H9 (cell line): ENCODE results near the gene GFM1. TPM values are rescaled to one million over a fixed set of nuclear protein-coding genes. Genes with fewer than 3 reads are reported as not detected.
"Not testable (repeated sequence)": the region's sequence is repeated elsewhere in the genome, so short reads cannot be mapped to it uniquely, and the experiment has no call there.

Experiments
- DNase-seq: peaks from one replicate; pipeline ENCODE4 v3.0.0-alpha.2; 2017
- H2AFZ ChIP-seq: one replicate; pipeline ENCODE4 v1.6.1; 2013; ENCODE audit warnings: mild to moderate bottlenecking, low read length, control low read depth, moderate library complexity
- H2AK5ac ChIP-seq: 2 replicates; pipeline ENCODE4 v1.6.1; 2013; ENCODE audit warnings: low read length, control low read depth, mixed read lengths; ENCODE audit not compliant: insufficient read length
- H2BK120ac ChIP-seq: one replicate; pipeline ENCODE4 v1.6.1; 2013; ENCODE audit warnings: low read depth, mild to moderate bottlenecking, low read length, control low read depth, inconsistent platforms; ENCODE audit not compliant: poor library complexity, severe bottlenecking
- H2BK12ac ChIP-seq: 2 replicates; pipeline ENCODE4 v1.6.1; 2013; ENCODE audit warnings: low read length, control low read depth, mixed read lengths, low read depth; ENCODE audit not compliant: insufficient read length
- H2BK15ac ChIP-seq: 2 replicates; pipeline ENCODE4 v1.6.1; 2013; ENCODE audit warnings: low read depth, low read length, control low read depth
- H2BK20ac ChIP-seq: one replicate; pipeline ENCODE4 v1.6.1; 2013; ENCODE audit warnings: low read depth, mild to moderate bottlenecking, low read length, control low read depth, inconsistent platforms; ENCODE audit not compliant: poor library complexity, severe bottlenecking
- H2BK5ac ChIP-seq: 2 replicates; pipeline ENCODE4 v1.6.1; 2013; ENCODE audit warnings: low read length, control low read depth, mixed read lengths; ENCODE audit not compliant: insufficient read length
- H3K14ac ChIP-seq: 2 replicates; pipeline ENCODE4 v1.6.1; 2013; ENCODE audit warnings: low read length, control low read depth; ENCODE audit not compliant: insufficient read depth
- H3K18ac ChIP-seq: 2 replicates; pipeline ENCODE4 v1.6.1; 2013; ENCODE audit warnings: low read depth, mild to moderate bottlenecking, mixed read lengths, low read length, control low read depth; ENCODE audit not compliant: insufficient read length
- H3K23ac ChIP-seq: 2 replicates; pipeline ENCODE4 v1.6.1; 2013; ENCODE audit warnings: low read length, control low read depth, mixed read lengths, low read depth; ENCODE audit not compliant: insufficient read length
- H3K23me2 ChIP-seq: 2 replicates; pipeline ENCODE4 v1.6.1; 2013; ENCODE audit warnings: low read depth, mild to moderate bottlenecking, mixed read lengths, low read length, control low read depth; ENCODE audit not compliant: insufficient read length, poor library complexity, severe bottlenecking
- H3K27ac ChIP-seq: 2 replicates; pipeline ENCODE4 v1.5.1; 2013; ENCODE audit warnings: low read length, control low read depth, mixed read lengths, low read depth; ENCODE audit not compliant: insufficient read length
- H3K27me3 ChIP-seq: 2 replicates; pipeline ENCODE4 v1.6.1; 2013; ENCODE audit warnings: low read length, control low read depth, inconsistent platforms; ENCODE audit not compliant: insufficient read depth
- H3K4ac ChIP-seq: 2 replicates; pipeline ENCODE4 v1.6.1; 2013; ENCODE audit warnings: low read depth, mild to moderate bottlenecking, control low read depth, inconsistent platforms, low read length, moderate library complexity
- H3K4me1 ChIP-seq: 2 replicates; pipeline ENCODE4 v1.6.1; 2013; ENCODE audit warnings: low read length, control low read depth, inconsistent platforms; ENCODE audit not compliant: insufficient read depth
- H3K4me2 ChIP-seq: 2 replicates; pipeline ENCODE4 v1.6.1; 2013; ENCODE audit warnings: low read length, control low read depth, mixed read lengths; ENCODE audit not compliant: insufficient read length, insufficient read depth
- H3K56ac ChIP-seq: 2 replicates; pipeline ENCODE4 v1.6.1; 2013; ENCODE audit warnings: low read depth, mild to moderate bottlenecking, mixed read lengths, low read length, control low read depth; ENCODE audit not compliant: insufficient read length
- H3K79me1 ChIP-seq: 2 replicates; pipeline ENCODE4 v1.6.1; 2013; ENCODE audit warnings: low read depth, mild to moderate bottlenecking, moderate library complexity, low read length, control low read depth, inconsistent platforms; ENCODE audit not compliant: insufficient read depth, poor library complexity, severe bottlenecking
- H3K79me2 ChIP-seq: 2 replicates; pipeline ENCODE4 v1.6.1; 2013; ENCODE audit warnings: low read length, control low read depth, inconsistent platforms; ENCODE audit not compliant: insufficient read depth
- H3K9ac ChIP-seq: 2 replicates; pipeline ENCODE4 v1.6.1; 2013; ENCODE audit warnings: low read length, control low read depth, mixed read lengths; ENCODE audit not compliant: insufficient read length; ENCODE audit errors: extremely low read depth
- H3K9me3 ChIP-seq: one replicate; pipeline ENCODE4 v1.6.1; 2013; ENCODE audit warnings: low read depth, low read length, inconsistent platforms; ENCODE audit not compliant: control insufficient read depth
- H3T11ph ChIP-seq: one replicate; pipeline ENCODE4 v1.6.1; 2013; ENCODE audit warnings: mild to moderate bottlenecking, low read length, control low read depth, inconsistent platforms
- H4K20me1 ChIP-seq: one replicate; pipeline ENCODE4 v1.6.1; 2013; ENCODE audit not compliant: control insufficient read depth, insufficient read length, insufficient read depth
- H4K5ac ChIP-seq: 2 replicates; pipeline ENCODE4 v1.6.1; 2013; ENCODE audit warnings: low read depth, mild to moderate bottlenecking, mixed read lengths, low read length, control low read depth; ENCODE audit not compliant: insufficient read length
- H4K8ac ChIP-seq: replicated peaks from 2 replicates; pipeline ENCODE4 v1.6.1; 2013; ENCODE audit warnings: low read length, control low read depth, mixed read lengths, low read depth; ENCODE audit not compliant: insufficient read length
- H4K91ac ChIP-seq: 2 replicates; pipeline ENCODE4 v1.6.1; 2013; ENCODE audit warnings: low read depth, mild to moderate bottlenecking, moderate library complexity, mixed read lengths, low read length, control low read depth; ENCODE audit not compliant: insufficient read length
- H3K27ac Mint-ChIP-seq, 3 experiments: 2 replicates in 2 of 3; 3 replicates in 1 of 3; pipeline ENCODE4 v1.8.0; 2020 to 2021; ENCODE audit warnings: mixed read lengths in 3 of 3, mild to moderate bottlenecking in 1 of 3, moderate library complexity in 1 of 3
- H3K27me3 Mint-ChIP-seq: 2 replicates; pipeline ENCODE4 v1.8.0; 2021; ENCODE audit warnings: low read depth, mild to moderate bottlenecking, moderate library complexity, mixed read lengths
- H3K36me3 Mint-ChIP-seq, 3 experiments: 2 replicates in 2 of 3; 3 replicates in 1 of 3; pipeline ENCODE4 v1.8.0; 2020 to 2021; ENCODE audit warnings: low read depth in 3 of 3, mixed read lengths in 3 of 3; ENCODE audit not compliant: insufficient read depth in 1 of 3
- H3K4me1 Mint-ChIP-seq, 2 experiments: 2 replicates each; pipeline ENCODE4 v1.8.0; 2020; ENCODE audit warnings: mixed read lengths in 2 of 2
- H3K4me3 Mint-ChIP-seq, 2 experiments: 2 replicates in 1 of 2; 3 replicates in 1 of 2; pipeline ENCODE4 v1.8.0; 2020 to 2021; ENCODE audit warnings: mild to moderate bottlenecking in 2 of 2, mixed read lengths in 2 of 2, moderate library complexity in 1 of 2
- H3K9me3 Mint-ChIP-seq, 2 experiments: 2 replicates in 1 of 2; 3 replicates in 1 of 2; pipeline ENCODE4 v1.8.0; 2020; ENCODE audit warnings: mild to moderate bottlenecking in 2 of 2, mixed read lengths in 2 of 2, moderate library complexity in 1 of 2
- WGBS: extraction: QIAGEN DNeasy Blood & Tissue Kit; methylation state at CpG from one replicate; pipeline ENCODE4 v1.1.7; 2013; ENCODE audit warnings: missing lambda C conversion rate, low lambda C conversion rate, mixed read lengths; ENCODE audit not compliant: insufficient read length; ENCODE audit errors: extremely low coverage; 5-methylcytosine and 5-hydroxymethylcytosine counted together
- total RNA-seq: library from RNA; stranded (reverse); gene quantifications from 2 replicates; pipeline ENCODE4 v1.2.1, GENCODE V29; 2021
- TF ChIP-seq, protein P1 (sequence below): fragments of 200-600 bp; sonication (generic); conservative IDR thresholded peaks from 3 replicates; pipeline ENCODE4 v1.8.0; 2021; ENCODE audit warnings: antibody characterized with exemption, mild to moderate bottlenecking

The GFM1 gene
- total RNA-seq, 1 experiment from 2014 or later: 47.1 TPM

DNA sequence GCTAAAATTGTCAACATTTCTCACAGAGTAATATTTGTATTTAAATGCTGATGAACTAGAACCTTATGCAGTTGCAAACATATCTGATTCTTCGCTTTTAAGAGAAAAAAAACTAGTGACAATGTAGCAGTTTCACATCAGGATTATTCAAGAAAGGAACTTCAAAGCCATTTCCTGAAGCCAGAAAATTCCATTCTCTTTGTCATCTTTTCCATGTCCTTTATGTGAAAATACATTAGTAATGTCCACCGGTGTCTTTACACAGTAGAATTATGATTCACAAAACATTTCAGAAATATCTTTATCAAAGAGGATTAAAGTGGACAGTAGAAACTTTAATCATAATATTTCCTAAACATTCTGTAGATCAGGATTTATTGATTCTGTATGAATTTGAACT, 40.8 kb downstream of the GFM1 start:
- Histone ChIP-seq H3K79me2 (no peaks in the 10 kb centered on the region), H2AK5ac (no peak overlapping the region), H2BK20ac (no peak overlapping the region), H3K27ac (no peak overlapping the region), H2BK12ac (no peak overlapping the region), H4K20me1 (no peaks in the 10 kb centered on the region), H3K79me1 (no peaks in the 10 kb centered on the region), H3K23ac (no peak overlapping the region), H3T11ph (no peak overlapping the region), H2BK120ac (no peak overlapping the region), H3K14ac (no peak overlapping the region), H3K23me2 (no peaks in the 10 kb centered on the region), H2BK5ac (no peak overlapping the region), H2BK15ac (no peak overlapping the region), H4K91ac (no peak overlapping the region), H3K56ac (no peak overlapping the region), H3K9ac (no peak overlapping the region), H3K9me3 (no peaks in the 10 kb centered on the region), H4K5ac (no peak overlapping the region), H3K27me3 (no peaks in the 10 kb centered on the region), H3K4me2 (no peak overlapping the region), H3K4ac (no peak overlapping the region), H3K4me1 (no peaks in the 10 kb centered on the region), H4K8ac (no peak overlapping the region), H3K18ac (no peak overlapping the region), H2AFZ (no peak overlapping the region)
- DNase-seq: no peak
- Mint-ChIP-seq H3K4me1 (no peaks in the 10 kb centered on the region), H3K27me3 (no peaks in the 10 kb centered on the region), H3K27ac (no peak overlapping the region), H3K36me3 (peaks cover 0 to 4% (median 0%) of the 10 kb centered on the region in 3 experiments; a peak in 1 of 7 replicates), H3K9me3 (no peaks in the 10 kb centered on the region), H3K4me3 (no peak overlapping the region)
- no CpG with 5 or more reads among the region's 2 CpGs for WGBS
- TF ChIP-seq, protein P1, sequence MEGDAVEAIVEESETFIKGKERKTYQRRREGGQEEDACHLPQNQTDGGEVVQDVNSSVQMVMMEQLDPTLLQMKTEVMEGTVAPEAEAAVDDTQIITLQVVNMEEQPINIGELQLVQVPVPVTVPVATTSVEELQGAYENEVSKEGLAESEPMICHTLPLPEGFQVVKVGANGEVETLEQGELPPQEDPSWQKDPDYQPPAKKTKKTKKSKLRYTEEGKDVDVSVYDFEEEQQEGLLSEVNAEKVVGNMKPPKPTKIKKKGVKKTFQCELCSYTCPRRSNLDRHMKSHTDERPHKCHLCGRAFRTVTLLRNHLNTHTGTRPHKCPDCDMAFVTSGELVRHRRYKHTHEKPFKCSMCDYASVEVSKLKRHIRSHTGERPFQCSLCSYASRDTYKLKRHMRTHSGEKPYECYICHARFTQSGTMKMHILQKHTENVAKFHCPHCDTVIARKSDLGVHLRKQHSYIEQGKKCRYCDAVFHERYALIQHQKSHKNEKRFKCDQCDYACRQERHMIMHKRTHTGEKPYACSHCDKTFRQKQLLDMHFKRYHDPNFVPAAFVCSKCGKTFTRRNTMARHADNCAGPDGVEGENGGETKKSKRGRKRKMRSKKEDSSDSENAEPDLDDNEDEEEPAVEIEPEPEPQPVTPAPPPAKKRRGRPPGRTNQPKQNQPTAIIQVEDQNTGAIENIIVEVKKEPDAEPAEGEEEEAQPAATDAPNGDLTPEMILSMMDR: no peak

DNA sequence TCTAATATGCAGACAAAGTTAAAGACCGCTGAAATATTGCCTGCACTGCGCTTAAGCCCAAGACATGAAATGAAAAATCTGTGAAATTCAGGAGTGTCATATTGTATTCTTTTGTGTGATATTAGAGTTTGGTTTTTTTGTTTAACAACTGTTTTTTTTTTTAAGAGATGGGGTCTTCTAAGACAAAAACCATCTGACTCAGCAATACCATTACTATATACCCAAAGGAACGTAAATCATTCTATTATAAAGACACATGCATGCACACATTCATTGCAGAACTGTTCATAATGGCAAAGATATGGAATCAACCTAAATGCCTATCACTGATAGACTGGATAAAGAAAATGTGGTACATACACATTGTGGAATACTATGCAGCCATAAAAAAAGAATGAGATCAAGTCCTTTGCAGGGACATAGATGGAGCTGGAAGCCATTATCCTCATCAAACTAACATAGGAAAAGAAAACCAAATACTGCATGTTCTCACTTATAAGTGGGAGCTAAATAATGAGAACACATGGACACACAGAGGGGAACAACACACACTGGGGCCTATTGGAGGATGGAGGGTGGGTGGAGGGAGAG, 49.6 kb downstream of the GFM1 start:
- not testable (repeated sequence) for H2AFZ ChIP-seq, H3K27me3 Mint-ChIP-seq, H3K9ac ChIP-seq, H2BK15ac ChIP-seq, H3K9me3 Mint-ChIP-seq, H2BK12ac ChIP-seq, H3K23ac ChIP-seq, H2BK20ac ChIP-seq, H4K91ac ChIP-seq, H3K23me2 ChIP-seq, H4K20me1 ChIP-seq, H3K9me3 ChIP-seq, H3K4ac ChIP-seq, H3K18ac ChIP-seq, H3K4me1 Mint-ChIP-seq, H3K79me1 ChIP-seq, H3K27ac ChIP-seq, H3K27ac Mint-ChIP-seq, H3T11ph ChIP-seq, H2AK5ac ChIP-seq, DNase-seq, H2BK5ac ChIP-seq, H3K14ac ChIP-seq, H3K56ac ChIP-seq, H3K79me2 ChIP-seq, H2BK120ac ChIP-seq, H4K5ac ChIP-seq, H3K27me3 ChIP-seq, H4K8ac ChIP-seq, H3K4me1 ChIP-seq, H3K4me2 ChIP-seq, H3K4me3 Mint-ChIP-seq
- peaks cover 3 to 31% (median 24%) of the 10 kb centered on the region in 3 experiments; a peak in 5 of 7 replicates for H3K36me3 Mint-ChIP-seq
- no CpG with 5 or more reads among the region's 3 CpGs for WGBS
